Neuronal stem cell (in vitro differentiated cells): ENCODE data around the gene ORMDL1.
"Not testable (repeated sequence)": the region's sequence is repeated elsewhere in the genome, so short reads cannot be mapped to it uniquely, and the experiment has no call there.

Experiments
- DNase-seq: peaks from one replicate; pipeline ENCODE4 v3.0.0-alpha.2; 2013; ENCODE audit warnings: low spot score
- H2AFZ ChIP-seq: one replicate; pipeline ENCODE4 v1.6.1; 2013; ENCODE audit warnings: mild to moderate bottlenecking, low read length, inconsistent platforms
- H2AK5ac ChIP-seq: 2 replicates; pipeline ENCODE4 v1.6.1; 2013; ENCODE audit warnings: low read depth, mild to moderate bottlenecking, inconsistent platforms, low read length, moderate library complexity, mixed read lengths
- H2BK120ac ChIP-seq: 2 replicates; pipeline ENCODE4 v1.6.1; 2013; ENCODE audit warnings: low read depth, mild to moderate bottlenecking, inconsistent platforms, low read length, moderate library complexity, mixed read lengths
- H2BK12ac ChIP-seq: one replicate; pipeline ENCODE4 v1.6.1; 2013; ENCODE audit warnings: low read length, inconsistent platforms
- H2BK15ac ChIP-seq: 2 replicates; pipeline ENCODE4 v1.6.1; 2013; ENCODE audit warnings: mild to moderate bottlenecking, low read length, inconsistent platforms, mixed read lengths
- H2BK5ac ChIP-seq: one replicate; pipeline ENCODE4 v1.6.1; 2013; ENCODE audit warnings: inconsistent platforms, mild to moderate bottlenecking, low read length, moderate library complexity
- H3K14ac ChIP-seq: one replicate; pipeline ENCODE4 v1.6.1; 2013; ENCODE audit warnings: low read length, inconsistent platforms
- H3K18ac ChIP-seq: 2 replicates; pipeline ENCODE4 v1.6.1; 2013; ENCODE audit warnings: low read length, inconsistent platforms
- H3K23ac ChIP-seq: 2 replicates; pipeline ENCODE4 v1.6.1; 2013; ENCODE audit warnings: low read depth, mild to moderate bottlenecking, mixed read lengths, low read length, inconsistent platforms; ENCODE audit not compliant: poor library complexity
- H3K27ac ChIP-seq: replicated peaks from 3 replicates; pipeline ENCODE4 v1.5.1; 2013; ENCODE audit warnings: low read length, inconsistent platforms
- H3K27me3 ChIP-seq, 3 experiments: 2 replicates each; pipeline ENCODE4 v1.6.1; 2013; ENCODE audit warnings: low read length in 3 of 3, mild to moderate bottlenecking in 2 of 3, inconsistent platforms in 1 of 3, low read depth in 1 of 3, mixed read lengths in 1 of 3, moderate library complexity in 1 of 3; ENCODE audit not compliant: control insufficient read depth in 3 of 3, insufficient read depth in 3 of 3
- H3K36me3 ChIP-seq, 2 donors: replicated peaks in 1 of 2; 2 replicates each; pipeline ENCODE4 v1.6.1; 2013; ENCODE audit warnings: low read length in 2 of 2; ENCODE audit not compliant: control insufficient read depth in 2 of 2, insufficient read depth in 2 of 2
- H3K4ac ChIP-seq: 2 replicates; pipeline ENCODE4 v1.6.1; 2013; ENCODE audit warnings: inconsistent platforms, mild to moderate bottlenecking, low read length, moderate library complexity
- H3K4me1 ChIP-seq, 2 donors: 1 replicate in 1 of 2; 2 replicates in 1 of 2; pipeline ENCODE4 v1.6.1; 2013; ENCODE audit warnings: low read length in 2 of 2, low read depth in 1 of 2; ENCODE audit not compliant: control insufficient read depth in 2 of 2, insufficient read depth in 1 of 2
- H3K4me2 ChIP-seq: one replicate; pipeline ENCODE4 v1.6.1; 2013; ENCODE audit warnings: mild to moderate bottlenecking, low read length, inconsistent platforms; ENCODE audit not compliant: insufficient read depth, poor library complexity, severe bottlenecking
- H3K4me3 ChIP-seq, 2 donors: 2 replicates each; pipeline ENCODE4 v1.5.1; 2013; ENCODE audit warnings: low read length in 2 of 2, mild to moderate bottlenecking in 2 of 2, inconsistent platforms in 1 of 2, moderate library complexity in 1 of 2
- H3K79me1 ChIP-seq: one replicate; pipeline ENCODE4 v1.6.1; 2013; ENCODE audit warnings: low read depth, mild to moderate bottlenecking, inconsistent platforms, low read length, moderate library complexity
- H3K9ac ChIP-seq: one replicate; pipeline ENCODE4 v1.6.1; 2013; ENCODE audit warnings: mild to moderate bottlenecking, low read depth, low read length, inconsistent platforms; ENCODE audit not compliant: poor library complexity
- H3K9me3 ChIP-seq, 2 donors: replicated peaks in 1 of 2; 2 replicates each; pipeline versions ENCODE3 to v1.6.1; 2013; ENCODE audit warnings: low read length in 2 of 2, mild to moderate bottlenecking in 2 of 2, inconsistent platforms in 1 of 2, low read depth in 1 of 2, mixed read lengths in 1 of 2, moderate library complexity in 1 of 2; ENCODE audit not compliant: control insufficient read depth in 2 of 2, insufficient read depth in 1 of 2
- H4K8ac ChIP-seq: one replicate; pipeline ENCODE4 v1.6.1; 2013; ENCODE audit warnings: low read depth, mild to moderate bottlenecking, inconsistent platforms, low read length, moderate library complexity
- H4K91ac ChIP-seq: one replicate; pipeline ENCODE4 v1.6.1; 2013; ENCODE audit warnings: low read length, low read depth, mild to moderate bottlenecking, inconsistent platforms; ENCODE audit not compliant: poor library complexity
- WGBS, 2 donors: extraction: QIAGEN DNeasy Blood & Tissue Kit; methylation state at CpG; one replicate each; pipeline ENCODE4 v1.1.7; 2013; ENCODE audit warnings: missing lambda C conversion rate in 2 of 2, mixed read lengths in 1 of 2; ENCODE audit not compliant: insufficient read length in 2 of 2, insufficient replicate concordance in 1 of 2; ENCODE audit errors: extremely low coverage in 2 of 2; 5-methylcytosine and 5-hydroxymethylcytosine counted together

Gene ORMDL1

GRCh38 chr2:189760154-189760553 lies 24.0 kb downstream of the ORMDL1 start:
- no CpG with 5 or more reads among the region's 19 CpGs for WGBS, 2 donors
- not testable (repeated sequence) for DNase-seq, H3K4me2 ChIP-seq

GRCh38 chr2:189756311-189756952 lies 27.7 kb downstream of the ORMDL1 start:
- Histone ChIP-seq H3K4ac (no peak overlapping the region), H3K4me1 (no peaks in the 10 kb centered on the region), H3K4me2 (no peak overlapping the region), H3K36me3 (peaks cover 12 to 42% of the 10 kb centered on the region in 2 donors), H2BK120ac (no peak overlapping the region), H4K8ac (no peak overlapping the region), H3K18ac (no peak overlapping the region), H3K4me3 (no peak overlapping the region), H3K9ac (no peak overlapping the region), H3K27me3 (no peaks in the 10 kb centered on the region), H2BK12ac (no peak overlapping the region), H3K79me1 (no peaks in the 10 kb centered on the region), H3K14ac (no peak overlapping the region), H4K91ac (no peak overlapping the region), H2BK5ac (no peak overlapping the region), H2BK15ac (no peak overlapping the region), H2AFZ (no peak overlapping the region), H3K27ac (no peak overlapping the region), H3K23ac (no peak overlapping the region), H2AK5ac (no peak overlapping the region), H3K9me3 (no peaks in the 10 kb centered on the region)
- WGBS, 2 donors, result no CpG with 5 or more reads among the region's 2 CpGs
- no peak for DNase-seq

More at GRCh38 chr2:189760154-189760553, 24.0 kb downstream of the ORMDL1 start:
- not testable (repeated sequence) for H3K23ac ChIP-seq, H2BK5ac ChIP-seq, H3K27ac ChIP-seq, H3K4me3 ChIP-seq, H2BK120ac ChIP-seq, H4K8ac ChIP-seq, H3K36me3 ChIP-seq, H3K4ac ChIP-seq, H2BK15ac ChIP-seq, H3K9me3 ChIP-seq, H2BK12ac ChIP-seq, H2AK5ac ChIP-seq, H4K91ac ChIP-seq, H3K79me1 ChIP-seq, H2AFZ ChIP-seq, H3K4me1 ChIP-seq, H3K14ac ChIP-seq, H3K9ac ChIP-seq, H3K18ac ChIP-seq, H3K27me3 ChIP-seq

GRCh38 chr2:189751080-189751658 lies 33.0 kb downstream of the ORMDL1 start:
- WGBS, 2 donors, result no CpG with 5 or more reads among the region's 10 CpGs
- H3K18ac ChIP-seq, result no peak overlapping the region
- H2BK120ac ChIP-seq, result no peak overlapping the region
- H3K9ac ChIP-seq, result no peak overlapping the region
- no peak overlapping the region for H2AFZ ChIP-seq
- H3K4me1 ChIP-seq, result no peaks in the 10 kb centered on the region
- H3K27me3 ChIP-seq, result no peaks in the 10 kb centered on the region
- no peak overlapping the region for H4K8ac ChIP-seq
- no peak overlapping the region for H2BK5ac ChIP-seq
- peaks cover 20 to 85% of the 10 kb centered on the region in 2 donors for H3K36me3 ChIP-seq
- no peak overlapping the region for H3K4me2 ChIP-seq
- H2BK12ac ChIP-seq, result no peak overlapping the region
- no peak overlapping the region for H3K4me3 ChIP-seq
- H3K14ac ChIP-seq, result no peak overlapping the region
- H4K91ac ChIP-seq, result no peak overlapping the region
- no peaks in the 10 kb centered on the region for H3K9me3 ChIP-seq
- H3K27ac ChIP-seq, result no peak overlapping the region
- no peak overlapping the region for H2BK15ac ChIP-seq
- no peak overlapping the region for H2AK5ac ChIP-seq
- peak; percentile 14 for DNase-seq
- H3K79me1 ChIP-seq, result no peaks in the 10 kb centered on the region
- no peak overlapping the region for H3K4ac ChIP-seq
- no peak overlapping the region for H3K23ac ChIP-seq

GRCh38 chr2:189729430-189729829 lies 54.7 kb downstream of the ORMDL1 start:
- no CpG with 5 or more reads among the region's 3 CpGs for WGBS, 2 donors
- Histone ChIP-seq H3K4me1 (no peaks in the 10 kb centered on the region), H2BK12ac (no peak overlapping the region)

More at GRCh38 chr2:189729430-189729829, 54.7 kb downstream of the ORMDL1 start:
- Histone ChIP-seq H3K27me3 (no peaks in the 10 kb centered on the region), H3K9me3 (no peaks in the 10 kb centered on the region), H3K4me2 (no peak overlapping the region), H4K8ac (no peak overlapping the region), H2AK5ac (no peak overlapping the region), H3K23ac (no peak overlapping the region), H2BK15ac (no peak overlapping the region), H3K36me3 (no peaks in the 10 kb centered on the region), H3K4me3 (no peak overlapping the region), H3K79me1 (no peaks in the 10 kb centered on the region), H3K14ac (no peak overlapping the region), H2BK120ac (no peak overlapping the region), H3K4ac (no peak overlapping the region), H2AFZ (no peak overlapping the region), H3K27ac (no peak overlapping the region), H4K91ac (no peak overlapping the region), H3K18ac (no peak overlapping the region), H3K9ac (no peak overlapping the region), H2BK5ac (no peak overlapping the region)
- DNase-seq, result no peak
